K562 (cell line): ENCODE results near the gene RBFOX1. TPM values are rescaled to one million over a fixed set of nuclear protein-coding genes. Genes with fewer than 3 reads are reported as not detected.

Experiments used
- ATAC-seq: fragments of 200-7000 bp; cut with Tn5 transposase; 3 replicates; pipeline ENCODE4 v1.9.1; 2020; ENCODE audit warnings: moderate library complexity
- BruUV-seq: library from RNA; stranded (reverse); fragments of 400-500 nt; replicated peaks from 2 replicates; lab custom pipeline; 2021; lab: Mats Ljungman, UMichigan
- CTCF ChIA-PET: fragments of 300-600 bp; formaldehyde crosslinking; extraction: SDS; loops from one replicate; lab custom pipeline; 2021; ENCODE audit warnings: low intra/inter-chr PET ratio; lab: Yijun Ruan, JAX
- POLR2A ChIA-PET: fragments of 300-600, 350-650 bp; sonication (Branson Sonifier 250); formaldehyde crosslinking; extraction: SDS; loops from one replicate; lab custom pipeline; 2021; ENCODE audit warnings: antibody characterized with exemption, inconsistent platforms; lab: Yijun Ruan, JAX
- DNase-seq, 4 experiments: peaks; one replicate each; pipeline versions ENCODE4 v3.0.0 to v3.0.0-alpha.2; 2011 to 2018; ENCODE audit warnings: low spot score in 3 of 4, mixed read lengths in 3 of 4; ENCODE audit errors: extremely low read depth in 1 of 4
- FAIRE-seq: peaks from 2 replicates; lab custom pipeline; 2011; peaks lifted over from hg19 to GRCh38; lab: Jason Lieb, UNC
- H2AFZ ChIP-seq: 2 replicates; pipeline ENCODE4 v1.6.0; 2011; ENCODE audit warnings: low read depth, low read length, control low read depth, inconsistent platforms
- H3K27ac ChIP-seq: fragments of 200-600 bp; 3 replicates; pipeline ENCODE4 v1.8.0; 2011; ENCODE audit warnings: low read depth, mild to moderate bottlenecking, control low read depth, inconsistent platforms, low read length, moderate library complexity, mixed read lengths; ENCODE audit errors: extremely low read depth
- H3K27me3 ChIP-seq, 2 experiments: fragments of 300-600 bp in 1 of 2; 2 replicates in 1 of 2; 3 replicates in 1 of 2; pipeline versions ENCODE4 v1.6.0 to v1.8.0; 2011; ENCODE audit warnings: inconsistent platforms in 2 of 2, low read length in 2 of 2, mild to moderate bottlenecking in 1 of 2, mixed read lengths in 1 of 2, moderate library complexity in 1 of 2; ENCODE audit not compliant: control insufficient read depth in 2 of 2, insufficient read depth in 2 of 2
- H3K36me3 ChIP-seq: fragments of 300-600 bp; 3 replicates; pipeline ENCODE4 v1.8.0; 2011; ENCODE audit warnings: mild to moderate bottlenecking, low read length, inconsistent platforms; ENCODE audit not compliant: control insufficient read depth, insufficient read depth
- H3K4me1 ChIP-seq, 2 experiments: fragments of 200-600 bp in 1 of 2; replicated peaks in 1 of 2; 2 replicates in 1 of 2; 3 replicates in 1 of 2; pipeline versions ENCODE4 v1.5.1 to v1.8.0; 2011; ENCODE audit warnings: inconsistent platforms in 2 of 2, low read length in 2 of 2, mild to moderate bottlenecking in 1 of 2, mixed read lengths in 1 of 2, moderate library complexity in 1 of 2; ENCODE audit not compliant: control insufficient read depth in 2 of 2, insufficient read depth in 2 of 2
- H3K4me2 ChIP-seq: 2 replicates; pipeline ENCODE4 v1.6.1; 2011; ENCODE audit warnings: low read length, control low read depth, inconsistent platforms, mixed read lengths; ENCODE audit not compliant: insufficient read depth
- H3K4me3 ChIP-seq: fragments of 200-600 bp; sonication (generic), shearing (Covaris generic); 2 replicates; pipeline ENCODE4 v1.5.1; 2016; ENCODE audit warnings: control low read depth, inconsistent platforms
- H3K79me2 ChIP-seq: fragments of 200-600 bp; 3 replicates; pipeline ENCODE4 v1.8.0; 2011; ENCODE audit warnings: low read length, inconsistent platforms; ENCODE audit not compliant: control insufficient read depth, insufficient read depth
- H3K9ac ChIP-seq, 2 experiments: 2 replicates each; pipeline versions ENCODE4 v1.6.0 to v1.6.1; 2011; ENCODE audit warnings: low read depth in 2 of 2, low read length in 2 of 2, control low read depth in 1 of 2, inconsistent platforms in 1 of 2, mild to moderate bottlenecking in 1 of 2, mixed read lengths in 1 of 2; ENCODE audit not compliant: insufficient read depth in 1 of 2
- H3K9me1 ChIP-seq: one replicate; pipeline ENCODE4 v1.6.0; 2011; ENCODE audit warnings: inconsistent platforms, mild to moderate bottlenecking, low read length, moderate library complexity; ENCODE audit not compliant: control insufficient read depth, insufficient read depth
- H3K9me3 ChIP-seq: replicated peaks from 2 replicates; pipeline ENCODE4 v1.5.1; 2011; ENCODE audit warnings: low read depth, low read length, inconsistent platforms; ENCODE audit not compliant: control insufficient read depth, insufficient read depth
- H4K20me1 ChIP-seq: replicated peaks from 2 replicates; pipeline ENCODE4 v1.6.1; 2011; ENCODE audit warnings: low read length, inconsistent platforms, mixed read lengths; ENCODE audit not compliant: control insufficient read depth, insufficient read depth
- CBX5 ChIP-seq: IDR thresholded peaks from 2 replicates; pipeline ENCODE4 v1.6.1; 2014; ENCODE audit warnings: low read depth, borderline replicate concordance
- DLX4 ChIP-seq: fragments of 250-450 bp; sonication (Bioruptor Pico); IDR thresholded peaks from 2 replicates; pipeline ENCODE4 v1.6.1; 2021; ENCODE audit warnings: mild to moderate bottlenecking
- ELK3 ChIP-seq: fragments of 450-650 bp; formaldehyde crosslinking; IDR thresholded peaks from 2 replicates; pipeline ENCODE4 v1.4.0; 2020; ENCODE audit warnings: mild to moderate bottlenecking
- ETS1 ChIP-seq: conservative IDR thresholded peaks from 2 replicates; pipeline ENCODE4 v1.6.1; 2011; ENCODE audit warnings: low read depth, mild to moderate bottlenecking, low read length; ENCODE audit not compliant: control insufficient read depth
- HDAC2 ChIP-seq: fragments of 450-650 bp; IDR thresholded peaks from 2 replicates; pipeline ENCODE4 v1.6.1; 2016; ENCODE audit warnings: mild to moderate bottlenecking
- KAT7 ChIP-seq: sonication (generic); formaldehyde crosslinking; IDR thresholded peaks from 2 replicates; pipeline ENCODE4 v1.8.0; 2022; ENCODE audit warnings: missing genetic modification reagents, mild to moderate bottlenecking, borderline replicate concordance
- KLF10 ChIP-seq: fragments of 250-450 bp; sonication (Bioruptor Pico); IDR thresholded peaks from 2 replicates; pipeline ENCODE4 v1.6.1; 2021; ENCODE audit warnings: matching md5 sums
- POLR2AphosphoS5 ChIP-seq: IDR thresholded peaks from 2 replicates; pipeline ENCODE4 v1.6.1; 2011; ENCODE audit warnings: mild to moderate bottlenecking, low read depth, low read length, moderate library complexity; ENCODE audit not compliant: control insufficient read depth, insufficient read depth
- POLR2G ChIP-seq: fragments of 200-400 bp; formaldehyde crosslinking; IDR thresholded peaks from 2 replicates; pipeline ENCODE4 v1.6.1; 2017; ENCODE audit warnings: low read depth, mild to moderate bottlenecking, antibody characterized with exemption, low read length, moderate library complexity
- RNF2 ChIP-seq: sonication (generic); IDR thresholded peaks from 2 replicates; pipeline ENCODE4 v1.6.1; 2016
- SPI1 ChIP-seq: IDR thresholded peaks from 2 replicates; pipeline ENCODE4 v1.6.1; 2011; ENCODE audit warnings: low read depth, low read length, control low read depth, borderline replicate concordance
- TAL1 ChIP-seq: fragments of 450-650 bp; IDR thresholded peaks from 2 replicates; pipeline ENCODE4 v1.6.1; 2016; ENCODE audit warnings: mild to moderate bottlenecking
- THAP7 ChIP-seq: fragments of 250-450 bp; sonication (Bioruptor Pico); IDR thresholded peaks from 2 replicates; pipeline ENCODE4 v1.5.0; 2021
- ZBTB11 ChIP-seq, 3 experiments: fragments of 200-800 bp in 1 of 3; fragments of 250-450 bp in 1 of 3; fragments of 450-650 bp in 1 of 3; sonication (Bioruptor Pico) in 1 of 3; sonication (Bioruptor generic) in 1 of 3; formaldehyde crosslinking in 1 of 3; IDR thresholded peaks; 2 replicates each; pipeline versions ENCODE4 v1.6.1 to v1.8.0; 2016 to 2022; ENCODE audit warnings: mild to moderate bottlenecking in 2 of 3, missing genetic modification characterization in 2 of 3, missing compliant biosample characterization in 1 of 3, moderate library complexity in 1 of 3
- ZNF12 ChIP-seq: sonication (generic); formaldehyde crosslinking; IDR thresholded peaks from 2 replicates; pipeline ENCODE4 v1.4.0; 2020; ENCODE audit warnings: mild to moderate bottlenecking, missing genetic modification reagents
- WGBS: fragments of 100-300 bp; shearing (Covaris generic); methylation state at CpG from one replicate; pipeline ENCODE4 v1.1.6; 2016; ENCODE audit warnings: low coverage, mixed read lengths; ENCODE audit not compliant: insufficient coverage; ENCODE audit errors: missing lambda C conversion rate; 5-methylcytosine and 5-hydroxymethylcytosine counted together
- in situ Hi-C: fragments of 300-500 bp; cut with MboI; formaldehyde crosslinking; loops from 4 replicates; pipeline ENCODE4 v1.15.0; 2018; ENCODE audit warnings: inconsistent platforms, mixed read lengths
- intact Hi-C: fragments of 100-400 bp; cut with micrococcal nuclease; formaldehyde crosslinking; loops from 2 replicates; pipeline ENCODE4 v1.14.2; 2022
- polyA plus RNA-seq, 8 experiments: library from polyadenylated mRNA; depleted of rRNA in 4 of 8; stranded (reverse) in 5 of 8; unstranded in 3 of 8; fragments of >200 nt; fragmentation: Nextera tagmentation in 2 of 8; fragmentation: Illumina TruSeq in 1 of 8; extraction: Ambion mirVana in 2 of 8; extraction: Trizol in 1 of 8; gene quantifications; 2 replicates each; pipeline versions ENCODE4 v1.2.1 to v1.2.3, GENCODE V29; 2011 to 2014; ENCODE audit warnings: inconsistent platforms in 1 of 8, missing spikeins in 1 of 8
- total RNA-seq, 7 experiments: library from RNA; depleted of rRNA in 6 of 7; stranded (reverse); fragments of >200 nt in 6 of 7; fragmentation: Illumina TruSeq in 2 of 7; extraction: Trizol in 2 of 7; gene quantifications; 2 replicates each; pipeline versions ENCODE4 v1.2.1 to v1.2.3, GENCODE V29; 2011 to 2021; ENCODE audit warnings: low replicate concordance in 1 of 7

Gene RBFOX1
- total and polyA plus RNA-seq, 9 of the 15 experiments (the other 6 are each of a cell fraction or from before 2014, with no cell fraction given), result 0.03 TPM; not detected in 8

GRCh38 chr16:7638306-7638705 is 305.7 kb downstream of the RBFOX1 start:
- in situ Hi-C loops, result no loop called here
- FAIRE-seq (no peak), DNase-seq (no peak), ATAC-seq (no peak)
- H3K27me3 ChIP-seq, result peaks cover 3 to 8% of the 10 kb centered on the region in 2 experiments; a peak in 2 of 5 replicates
- BruUV-seq, result no TSS peak
- POLR2A ChIA-PET, result interaction anchor here (0.5 kb wide), 1 partner anchor 963 kb away, joined by 4 read pairs; no protein-coding TSS in a partner anchor
- 0% methylated on average over 5 of the region's 5 CpGs for WGBS
- no peak overlapping the region for H3K27ac ChIP-seq
- no peak overlapping the region for H3K9ac ChIP-seq
- no peak overlapping the region for H3K4me2 ChIP-seq
- no peak overlapping the region for H3K4me3 ChIP-seq
- CTCF ChIA-PET, result no interaction called here
- intact Hi-C loops, result no loop called here
- H3K36me3 ChIP-seq, result no peaks in the 10 kb centered on the region
- no peaks in the 10 kb centered on the region for H3K4me1 ChIP-seq
- H3K9me1 ChIP-seq, result no peaks in the 10 kb centered on the region
- no peaks in the 10 kb centered on the region for H3K79me2 ChIP-seq
- no peak overlapping the region for H2AFZ ChIP-seq
- 0 out of 2 replicates have a peak, but pooled peaks cover 3% of the 10 kb centered on the region for H4K20me1 ChIP-seq
- H3K9me3 ChIP-seq, result no peaks in the 10 kb centered on the region
- TF ChIP-seq POLR2AphosphoS5, result no peak
- no peak for TF ChIP-seq HDAC2
- no peak for TF ChIP-seq KAT7 (CRISPR knock-in tag)
- TF ChIP-seq ETS1, result no peak
- TF ChIP-seq DLX4, result no peak
- TF ChIP-seq ZNF12 (CRISPR knock-in tag), result no peak
- TF ChIP-seq ELK3 (CRISPR knock-in tag), result no peak
- no peak for TF ChIP-seq CBX5
- TF ChIP-seq THAP7 (CRISPR knock-in tag), result no peak
- no peak for TF ChIP-seq RNF2
- TF ChIP-seq SPI1, result no peak
- TF ChIP-seq KLF10 (CRISPR knock-in tag), result no peak
- no peak for TF ChIP-seq TAL1
- TF ChIP-seq ZBTB11 (CRISPR knock-in tag; IDR thresholded peaks at IDR 0.05), result no peak
- TF ChIP-seq POLR2G, result no peak
